Skeletal muscle tissue (tissue), 4 donors: ENCODE results near the gene FTSJ3. TPM values are rescaled to one million over a fixed set of nuclear protein-coding genes. Genes with fewer than 3 reads are reported as not detected.

Source experiments
- H3K27ac ChIP-seq: one replicate; pipeline ENCODE4 v1.7.0; 2013; ENCODE audit warnings: mild to moderate bottlenecking, low read depth, low read length, inconsistent platforms
- H3K27me3 ChIP-seq, 3 donors: one replicate each; pipeline ENCODE4 v1.7.0; 2013; ENCODE audit warnings: low read length in 3 of 3; ENCODE audit not compliant: control insufficient read depth in 3 of 3, insufficient read depth in 3 of 3
- H3K36me3 ChIP-seq, 3 donors: one replicate each; pipeline ENCODE4 v1.7.0; 2013; ENCODE audit warnings: low read length in 3 of 3; ENCODE audit not compliant: control insufficient read depth in 3 of 3, insufficient read depth in 3 of 3
- H3K4me1 ChIP-seq, 3 donors: one replicate each; pipeline ENCODE4 v1.7.0; 2013; ENCODE audit warnings: low read length in 3 of 3, mild to moderate bottlenecking in 3 of 3; ENCODE audit not compliant: control insufficient read depth in 3 of 3, insufficient read depth in 3 of 3
- H3K4me3 ChIP-seq, 3 donors: one replicate each; pipeline ENCODE4 v1.7.0; 2013; ENCODE audit warnings: low read length in 3 of 3
- H3K9ac ChIP-seq, 3 donors: one replicate each; pipeline ENCODE4 v1.7.0; 2013; ENCODE audit warnings: low read length in 3 of 3, mild to moderate bottlenecking in 3 of 3, moderate library complexity in 2 of 3, low read depth in 1 of 3
- H3K9me3 ChIP-seq, 3 donors: one replicate each; pipeline ENCODE4 v1.7.0; 2013; ENCODE audit warnings: low read length in 3 of 3; ENCODE audit not compliant: control insufficient read depth in 3 of 3
- total RNA-seq: library from RNA; depleted of rRNA; stranded (reverse); fragments of >200 nt; gene quantifications from one replicate; pipeline ENCODE4 v1.2.3, GENCODE V29; 2014
- donor health status: Osteomylitis.

Gene FTSJ3
- total RNA-seq, 1 donor from 2014 or later = 62.6 TPM

GRCh38 chr17:63830904-63831491, 3.5 kb upstream of the FTSJ3 start:
- peaks cover 24 to 51% (median 30%) of the 10 kb centered on the region in 3 donors for H3K4me1 ChIP-seq
- H3K36me3 ChIP-seq = peaks cover 68 to 76% (median 69%) of the 10 kb centered on the region in 3 donors
- H3K9me3 ChIP-seq = no peaks in the 10 kb centered on the region
- no peak overlapping the region for H3K27ac ChIP-seq
- no peak overlapping the region for H3K9ac ChIP-seq
- no peak overlapping the region for H3K4me3 ChIP-seq
- H3K27me3 ChIP-seq = no peaks in the 10 kb centered on the region

GRCh38 chr17:63830278-63830677, 2.8 kb upstream of the FTSJ3 start:
- Histone ChIP-seq H3K9ac (no peak overlapping the region), H3K4me1 (peaks cover 27 to 54% (median 33%) of the 10 kb centered on the region in 3 donors), H3K27me3 (no peaks in the 10 kb centered on the region), H3K27ac (no peak overlapping the region), H3K36me3 (peaks cover 67 to 77% (median 69%) of the 10 kb centered on the region in 3 donors), H3K9me3 (no peaks in the 10 kb centered on the region), H3K4me3 (no peak overlapping the region)

- H3K9ac ChIP-seq = no peak overlapping the region
- no peak overlapping the region for H3K4me3 ChIP-seq
- no peaks in the 10 kb centered on the region for H3K9me3 ChIP-seq
- H3K27ac ChIP-seq = peak overlapping the region; percentile 1
- H3K27me3 ChIP-seq = no peaks in the 10 kb centered on the region
- H3K4me1 ChIP-seq = peaks cover 27 to 45% (median 29%) of the 10 kb centered on the region in 3 donors
- H3K36me3 ChIP-seq = peaks cover 67 to 77% (median 69%) of the 10 kb centered on the region in 3 donors
These were observed 1.5 kb upstream of the FTSJ3 start for GRCh38 chr17:63828936-63829335.

- Histone ChIP-seq H3K27me3 (no peaks in the 10 kb centered on the region), H3K4me3 (peak overlapping the region; percentile 92 to 98 (median 94)), H3K4me1 (peaks cover 23 to 38% (median 24%) of the 10 kb centered on the region in 3 donors), H3K27ac (peak overlapping the region; percentile 95), H3K9me3 (no peaks in the 10 kb centered on the region), H3K9ac (peak overlapping the region; percentile 88 to 95 (median 92)), H3K36me3 (peaks cover 63 to 75% (median 68%) of the 10 kb centered on the region in 3 donors)
These were observed 348 bp upstream of the FTSJ3 start for GRCh38 chr17:63827801-63828221.

GRCh38 chr17:63826468-63827001, 928 bp downstream of the FTSJ3 start:
- Histone ChIP-seq H3K4me1 (peaks cover 23 to 38% (median 24%) of the 10 kb centered on the region in 3 donors), H3K27me3 (no peaks in the 10 kb centered on the region), H3K4me3 (peak overlapping the region; percentile 92 to 98 (median 94)), H3K9ac (peak overlapping the region; percentile 78 to 92 (median 88)), H3K27ac (peak overlapping the region; percentile 95), H3K9me3 (no peaks in the 10 kb centered on the region), H3K36me3 (peaks cover 59 to 74% (median 68%) of the 10 kb centered on the region in 3 donors)

- Histone ChIP-seq H3K27me3 (no peaks in the 10 kb centered on the region), H3K4me3 (no peak overlapping the region), H3K27ac (no peak overlapping the region), H3K9me3 (no peaks in the 10 kb centered on the region), H3K4me1 (peaks cover 23 to 34% (median 28%) of the 10 kb centered on the region in 3 donors), H3K36me3 (peaks cover 56 to 72% (median 64%) of the 10 kb centered on the region in 3 donors), H3K9ac (no peak overlapping the region)
These were observed 3.1 kb downstream of the FTSJ3 start for GRCh38 chr17:63824362-63824761.

GRCh38 chr17:63823659-63824331, 3.7 kb downstream of the FTSJ3 start:
- Histone ChIP-seq H3K4me1 (peaks cover 18 to 28% (median 23%) of the 10 kb centered on the region in 3 donors), H3K9ac (no peak overlapping the region), H3K4me3 (no peak overlapping the region), H3K27me3 (no peaks in the 10 kb centered on the region), H3K36me3 (peaks cover 56 to 71% (median 65%) of the 10 kb centered on the region in 3 donors), H3K9me3 (no peaks in the 10 kb centered on the region), H3K27ac (no peak overlapping the region)

- H3K36me3 ChIP-seq = peaks cover 69 to 79% (median 77%) of the 10 kb centered on the region in 3 donors
- H3K4me3 ChIP-seq = no peak overlapping the region
- H3K27ac ChIP-seq = no peak overlapping the region
- no peaks in the 10 kb centered on the region for H3K9me3 ChIP-seq
- no peaks in the 10 kb centered on the region for H3K27me3 ChIP-seq
- peaks cover 8 to 15% (median 13%) of the 10 kb centered on the region in 3 donors for H3K4me1 ChIP-seq
- no peak overlapping the region for H3K9ac ChIP-seq
These were observed 4.9 kb downstream of the FTSJ3 start for GRCh38 chr17:63822537-63822936.

- H3K4me1 ChIP-seq = peaks cover 8 to 13% (median 12%) of the 10 kb centered on the region in 3 donors
- H3K9me3 ChIP-seq = no peaks in the 10 kb centered on the region
- no peak overlapping the region for H3K27ac ChIP-seq
- H3K4me3 ChIP-seq = no peak overlapping the region
- no peak overlapping the region for H3K9ac ChIP-seq
- H3K36me3 ChIP-seq = peaks cover 74 to 86% (median 85%) of the 10 kb centered on the region in 3 donors
- H3K27me3 ChIP-seq = no peaks in the 10 kb centered on the region
These were observed 5.7 kb downstream of the FTSJ3 start for GRCh38 chr17:63821804-63822203.
